ENCODE results near the gene KXD1.

KXD1 gene

DNA sequence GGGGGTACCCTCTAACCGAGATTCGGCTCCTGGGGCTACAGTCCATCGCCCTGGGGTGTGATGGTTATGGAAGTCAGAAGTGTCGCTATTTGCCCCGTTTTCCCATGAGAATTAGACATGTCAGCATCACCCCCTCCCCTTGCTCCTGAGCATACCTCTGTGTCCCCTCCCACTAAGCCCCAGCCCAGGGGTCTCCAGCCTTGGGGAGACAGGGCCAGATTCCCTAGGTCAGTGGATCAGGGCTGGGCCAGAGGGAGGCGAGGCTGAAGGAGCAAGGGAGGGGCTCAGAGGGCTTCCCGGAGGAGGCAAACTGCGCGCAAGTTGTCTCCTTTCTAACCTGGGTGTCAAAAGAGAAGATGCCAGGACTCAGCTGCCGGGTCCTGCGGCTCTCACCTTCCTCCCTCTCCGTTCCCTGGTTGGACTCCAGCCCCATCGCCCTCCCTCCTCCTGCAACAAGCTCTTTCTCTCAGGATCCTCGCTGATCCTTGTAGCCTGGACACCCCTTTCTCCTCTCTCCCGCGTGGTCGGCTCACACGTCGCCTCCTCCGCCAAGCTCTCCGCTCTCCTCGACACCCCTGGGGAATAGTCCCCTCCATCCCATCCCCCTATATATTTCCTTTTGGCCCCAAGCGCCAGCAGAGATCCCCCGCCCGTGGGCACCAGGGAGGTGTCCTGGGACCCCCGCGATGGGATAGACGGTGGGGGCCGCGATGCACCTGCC lies 54.5 kb downstream of the KXD1 start:
- in situ Hi-C loops (cut with MboI; ENCODE audit: low sequenced_read_pairs), result no loop called here

DNA sequence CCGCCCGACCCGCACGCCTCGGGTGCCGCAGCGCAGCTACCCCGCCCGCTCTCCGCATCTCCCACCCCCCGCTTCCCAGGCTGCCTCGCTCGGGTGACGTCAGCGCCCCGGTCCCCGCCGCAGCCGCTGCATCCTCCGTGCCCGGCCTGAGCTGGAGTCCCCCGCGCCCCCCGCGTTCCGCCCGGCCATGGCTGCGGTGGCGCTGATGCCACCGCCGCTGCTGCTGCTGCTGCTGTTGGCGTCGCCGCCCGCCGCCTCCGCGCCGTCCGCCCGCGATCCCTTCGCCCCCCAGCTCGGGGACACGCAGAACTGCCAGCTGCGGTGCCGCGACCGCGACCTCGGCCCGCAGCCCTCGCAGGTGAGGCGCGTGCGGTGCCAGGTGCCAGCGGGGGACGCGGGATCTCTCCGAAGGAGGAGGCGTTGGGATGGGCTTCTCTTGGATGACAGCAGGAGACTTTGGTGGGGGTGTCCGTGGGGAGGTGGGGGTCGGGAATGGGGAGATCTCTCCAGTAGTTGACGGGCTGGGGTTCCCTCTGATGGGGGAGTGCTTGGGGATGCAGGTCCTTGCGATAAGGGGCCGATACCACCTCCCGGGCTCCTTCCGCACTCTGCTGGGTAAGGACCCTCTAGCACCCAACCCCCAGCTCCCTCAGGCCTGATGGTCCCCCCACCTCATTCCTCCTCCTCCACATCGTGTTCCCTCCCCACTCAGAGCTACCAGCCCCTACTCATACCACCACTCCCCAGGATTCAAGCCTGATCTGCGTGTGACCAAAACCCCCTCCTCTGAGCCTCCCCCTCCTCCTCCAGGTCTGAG lies 55.3 kb downstream of the KXD1 start, which contains the start of gene TMEM59L:
Gene TMEM59L, plus strand, starts transcription at position 99 of the 817 bp plus-strand sequence. Its CDS starts 89 bp downstream, at position 188.
- in situ Hi-C loops (cut with MboI; ENCODE audit: low sequenced_read_pairs), result no loop called here

DNA sequence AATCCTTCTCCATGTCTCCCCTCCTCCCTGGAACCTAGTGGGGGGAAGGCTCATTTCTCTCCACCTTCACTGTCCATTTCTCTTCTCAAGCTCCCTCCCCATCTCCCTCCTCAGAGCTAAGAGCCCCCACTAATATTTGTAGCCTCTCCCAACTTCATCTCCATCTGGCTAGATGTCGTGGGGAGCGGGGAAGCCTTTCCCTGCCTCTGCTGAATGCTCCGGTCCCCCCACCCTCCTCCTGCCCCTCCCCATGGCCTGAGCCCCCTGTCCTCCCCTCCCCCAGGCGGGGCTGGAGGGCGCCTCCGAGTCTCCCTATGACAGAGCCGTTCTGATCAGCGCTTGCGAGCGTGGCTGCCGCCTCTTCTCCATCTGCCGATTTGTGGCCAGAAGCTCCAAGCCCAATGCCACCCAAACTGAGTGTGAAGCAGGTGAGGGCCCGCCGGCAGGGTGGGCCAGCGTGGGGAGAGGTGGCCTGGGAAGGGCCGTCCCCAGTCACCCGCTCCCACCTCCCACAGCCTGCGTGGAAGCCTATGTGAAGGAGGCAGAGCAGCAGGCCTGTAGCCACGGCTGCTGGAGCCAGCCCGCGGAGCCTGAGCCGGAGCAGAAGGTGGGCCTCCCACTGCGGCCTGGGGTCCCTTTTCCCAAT lies 56.0 kb downstream of the KXD1 start:
- in situ Hi-C loops (cut with MboI; ENCODE audit: low sequenced_read_pairs), result no loop called here

DNA sequence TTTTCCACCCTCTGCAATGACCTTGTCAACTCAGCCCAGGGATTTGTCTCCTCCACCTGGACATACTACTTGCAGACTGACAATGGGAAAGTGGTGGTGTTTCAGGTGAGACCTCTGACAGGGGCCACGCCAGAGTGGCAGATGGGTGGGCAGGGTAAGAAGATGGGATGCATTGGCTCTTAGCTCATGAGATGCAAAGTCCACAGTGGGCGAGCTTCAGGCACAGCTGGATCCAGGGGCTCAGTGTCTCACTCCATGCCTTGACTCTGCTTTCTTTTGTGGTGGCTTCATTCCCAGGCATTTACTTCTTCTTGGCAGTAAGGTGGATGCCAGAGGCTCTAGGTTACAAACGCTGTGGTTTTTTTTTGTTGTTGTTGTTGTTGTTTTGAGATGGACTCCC lies 58.4 kb downstream of the KXD1 start:
- in situ Hi-C loops (cut with MboI; ENCODE audit: low sequenced_read_pairs), result no loop called here

DNA sequence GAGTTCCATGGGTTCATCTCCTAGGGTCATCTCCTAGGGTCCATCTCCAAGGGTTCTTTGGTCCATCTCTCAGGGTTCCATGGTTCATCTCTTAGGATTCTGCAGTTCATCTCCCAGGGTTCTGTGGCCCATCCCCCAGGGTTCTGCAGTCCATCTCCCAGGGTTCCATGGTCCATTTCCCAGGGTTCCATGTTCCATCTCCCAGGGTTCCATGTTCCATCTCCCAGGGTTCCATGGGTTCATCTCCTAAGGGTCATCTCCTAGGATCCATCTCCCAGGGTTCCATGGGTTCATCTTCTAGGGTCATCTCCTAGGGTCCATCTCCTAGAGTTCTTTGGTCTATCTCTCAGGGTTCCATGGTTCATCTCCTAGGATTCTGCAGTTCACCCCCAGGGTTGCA lies 59.9 kb downstream of the KXD1 start:
- in situ Hi-C loops (cut with MboI; ENCODE audit: low sequenced_read_pairs), result no loop called here

DNA sequence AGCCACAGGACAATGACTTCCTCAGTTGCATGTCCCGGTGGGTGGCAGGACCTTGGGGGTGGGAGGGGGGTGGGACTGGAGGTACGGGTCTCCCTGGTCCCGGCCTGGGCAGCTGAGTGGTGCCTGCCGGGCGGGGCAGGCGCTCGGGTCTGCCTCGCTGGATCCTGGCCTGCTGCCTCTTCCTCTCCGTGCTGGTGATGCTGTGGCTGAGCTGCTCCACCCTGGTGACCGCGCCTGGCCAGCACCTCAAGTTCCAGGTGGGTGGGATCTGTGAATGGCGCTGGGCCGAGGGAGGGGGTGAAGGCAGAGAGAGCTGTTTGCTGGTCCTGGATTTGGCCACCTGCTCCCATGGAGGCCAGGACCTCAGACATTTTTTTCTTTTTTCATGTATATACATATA lies 60.6 kb downstream of the KXD1 start:
- in situ Hi-C loops (cut with MboI; ENCODE audit: low sequenced_read_pairs), result no loop called here

Measured in HL-60/S4 treated with phorbol 12-myristate 13-acetate at 8.2 ng/mL for 4 days and 3 days (cell line).